IMR-90 (cell line): ENCODE data around the gene TEX11. TPM values are rescaled to one million over a fixed set of nuclear protein-coding genes. Genes with fewer than 3 reads are reported as not detected.

Source experiments
- ATAC-seq: fragments of 200-7000 bp; cut with Tn5 transposase; 2 replicates; pipeline ENCODE4 v1.9.1; 2020; ENCODE audit warnings: low read depth, mild to moderate bottlenecking, moderate library complexity
- BruUV-seq: library from RNA; stranded (reverse); fragments of 400-500 nt; replicated peaks from 2 replicates; lab custom pipeline; 2021; lab: Mats Ljungman, UMichigan
- CTCF ChIA-PET: fragments of 300-600 bp; formaldehyde crosslinking; extraction: SDS; loops from one replicate; lab custom pipeline; 2021; ENCODE audit warnings: antibody characterized with exemption; lab: Yijun Ruan, JAX
- POLR2A ChIA-PET: fragments of 300-600 bp; sonication (Branson Sonifier 250); formaldehyde crosslinking; loops from one replicate; lab custom pipeline; 2022; ENCODE audit warnings: antibody characterized with exemption; ENCODE audit not compliant: unreplicated experiment; lab: Charles Lee
- DNase-seq: peaks from one replicate; pipeline ENCODE4 v3.0.0; 2013
- H2AFZ ChIP-seq: replicated peaks from 2 replicates; pipeline ENCODE3; 2013; ENCODE audit warnings: low read length, mild to moderate bottlenecking; ENCODE audit not compliant: poor library complexity
- H2AK5ac ChIP-seq: 2 replicates; pipeline ENCODE4 v1.6.1; 2013; ENCODE audit warnings: low read depth, low read length, inconsistent platforms
- H2AK9ac ChIP-seq: replicated peaks from 2 replicates; pipeline ENCODE3; 2013; ENCODE audit warnings: mild to moderate bottlenecking, low read depth, low read length, moderate library complexity; ENCODE audit not compliant: poor library complexity
- H2BK120ac ChIP-seq: 2 replicates; pipeline ENCODE4 v1.6.1; 2013; ENCODE audit warnings: low read depth, low read length, inconsistent platforms
- H2BK15ac ChIP-seq: 3 replicates; pipeline ENCODE4 v1.6.1; 2013; ENCODE audit warnings: low read depth, low read length, inconsistent platforms
- H2BK20ac ChIP-seq: 2 replicates; pipeline ENCODE4 v1.6.1; 2013; ENCODE audit warnings: low read depth, mild to moderate bottlenecking, inconsistent platforms, low read length, moderate library complexity
- H2BK5ac ChIP-seq: 2 replicates; pipeline ENCODE4 v1.6.1; 2013; ENCODE audit warnings: mild to moderate bottlenecking, low read depth, low read length, inconsistent platforms; ENCODE audit not compliant: poor library complexity, severe bottlenecking
- H3K14ac ChIP-seq: replicated peaks from 2 replicates; pipeline ENCODE4 v1.6.1; 2013; ENCODE audit warnings: low read depth, low read length, inconsistent platforms
- H3K18ac ChIP-seq: 2 replicates; pipeline ENCODE4 v1.6.1; 2013; ENCODE audit warnings: low read depth, low read length, control low read depth
- H3K23ac ChIP-seq: 2 replicates; pipeline ENCODE4 v1.6.1; 2013; ENCODE audit warnings: low read depth, low read length, inconsistent platforms
- H3K27ac ChIP-seq: 2 replicates; pipeline ENCODE4 v1.5.1; 2013; ENCODE audit warnings: mild to moderate bottlenecking, control low read depth, low read length; ENCODE audit not compliant: insufficient read depth
- H3K27me3 ChIP-seq: 2 replicates; pipeline ENCODE4 v1.6.1; 2013; ENCODE audit warnings: low read length; ENCODE audit not compliant: control insufficient read depth, insufficient read depth
- H3K36me3 ChIP-seq: 2 replicates; pipeline ENCODE4 v1.6.1; 2013; ENCODE audit warnings: low read length, mixed read lengths; ENCODE audit not compliant: control insufficient read depth, insufficient read depth
- H3K4ac ChIP-seq: 2 replicates; pipeline ENCODE4 v1.6.1; 2013; ENCODE audit warnings: low read depth, low read length, inconsistent platforms
- H3K4me1 ChIP-seq: 2 replicates; pipeline ENCODE4 v1.6.1; 2013; ENCODE audit warnings: low read length, mixed read lengths; ENCODE audit not compliant: control insufficient read depth, insufficient read depth
- H3K4me2 ChIP-seq: 2 replicates; pipeline ENCODE4 v1.6.1; 2013; ENCODE audit warnings: low read depth, mild to moderate bottlenecking, control low read depth, low read length, moderate library complexity
- H3K4me3 ChIP-seq: 2 replicates; pipeline ENCODE4 v1.5.1; 2013; ENCODE audit warnings: low read depth, mild to moderate bottlenecking, control low read depth, low read length, moderate library complexity; ENCODE audit not compliant: insufficient read depth
- H3K56ac ChIP-seq: 2 replicates; pipeline ENCODE4 v1.6.1; 2013; ENCODE audit warnings: low read length, inconsistent platforms; ENCODE audit not compliant: insufficient read depth; ENCODE audit errors: extremely low read depth
- H3K79me1 ChIP-seq, 2 experiments: 2 replicates each; pipeline ENCODE4 v1.6.1; 2013; ENCODE audit warnings: low read length in 2 of 2, inconsistent platforms in 1 of 2, low read depth in 1 of 2
- H3K9ac ChIP-seq: 2 replicates; pipeline ENCODE4 v1.6.1; 2013; ENCODE audit warnings: low read depth, low read length, control low read depth
- H3K9me1 ChIP-seq: 2 replicates; pipeline ENCODE4 v1.6.1; 2013; ENCODE audit warnings: low read length, inconsistent platforms; ENCODE audit not compliant: insufficient read depth
- H3K9me3 ChIP-seq: 2 replicates; pipeline ENCODE4 v1.6.1; 2013; ENCODE audit warnings: low read length; ENCODE audit not compliant: control insufficient read depth, insufficient read depth
- H4K20me1 ChIP-seq: 2 replicates; pipeline ENCODE4 v1.6.1; 2013; ENCODE audit warnings: low read length, inconsistent platforms; ENCODE audit not compliant: insufficient read depth
- H4K5ac ChIP-seq: 2 replicates; pipeline ENCODE4 v1.6.1; 2013; ENCODE audit warnings: mild to moderate bottlenecking, low read depth, low read length, control low read depth
- H4K8ac ChIP-seq, 2 experiments: 2 replicates each; pipeline ENCODE4 v1.6.1; 2013; ENCODE audit warnings: low read depth in 2 of 2, low read length in 2 of 2, control low read depth in 1 of 2, inconsistent platforms in 1 of 2
- H4K91ac ChIP-seq: 2 replicates; pipeline ENCODE4 v1.6.1; 2013; ENCODE audit warnings: low read depth, low read length, inconsistent platforms; ENCODE audit not compliant: insufficient read depth
- BHLHE40 ChIP-seq: fragments of 150-350 bp; IDR thresholded peaks from 2 replicates; pipeline ENCODE4 v1.6.1; 2016; ENCODE audit warnings: mild to moderate bottlenecking, low read depth, low read length
- CEBPB ChIP-seq: IDR thresholded peaks from 2 replicates; pipeline ENCODE4 v1.6.1; 2012; ENCODE audit warnings: low read depth, low read length, improper control_type of control experiment
- CHD1 ChIP-seq: IDR thresholded peaks from 2 replicates; pipeline ENCODE4 v1.6.1; 2012; ENCODE audit warnings: low read depth, low read length, improper control_type of control experiment
- CTCF ChIP-seq: conservative IDR thresholded peaks from 2 replicates; pipeline ENCODE4 v1.5.1; 2012; ENCODE audit warnings: mild to moderate bottlenecking, low read depth, low read length, improper control_type of control experiment
- ELK1 ChIP-seq: fragments of 150-350 bp; IDR thresholded peaks from 2 replicates; pipeline ENCODE4 v1.6.1; 2016; ENCODE audit warnings: low read depth, mild to moderate bottlenecking, low read length, moderate library complexity, borderline replicate concordance
- FOS ChIP-seq: fragments of 150-350 bp; IDR thresholded peaks from 2 replicates; pipeline ENCODE4 v1.6.1; 2016; ENCODE audit warnings: low read depth, low read length
- MAFK ChIP-seq: IDR thresholded peaks from 2 replicates; pipeline ENCODE4 v1.6.1; 2012; ENCODE audit warnings: low read depth, low read length, improper control_type of control experiment
- MAZ ChIP-seq: IDR thresholded peaks from 2 replicates; pipeline ENCODE4 v1.6.1; 2012; ENCODE audit warnings: low read depth, mild to moderate bottlenecking, low read length, improper control_type of control experiment, moderate library complexity, borderline replicate concordance
- MXI1 ChIP-seq: IDR thresholded peaks from 2 replicates; pipeline ENCODE4 v1.6.1; 2012; ENCODE audit warnings: low read depth, mild to moderate bottlenecking, low read length, moderate library complexity, borderline replicate concordance
- NFE2L2 ChIP-seq: fragments of 150-350 bp; IDR thresholded peaks from 2 replicates; pipeline ENCODE4 v1.6.1; 2016; ENCODE audit warnings: low read depth, mild to moderate bottlenecking, low read length
- POLR2A ChIP-seq: IDR thresholded peaks from 2 replicates; pipeline ENCODE4 v1.6.1; 2012; ENCODE audit warnings: mild to moderate bottlenecking, low read depth, low read length
- RAD21 ChIP-seq: IDR thresholded peaks from 2 replicates; pipeline ENCODE4 v1.6.1; 2012; ENCODE audit warnings: low read length, improper control_type of control experiment
- RCOR1 ChIP-seq: IDR thresholded peaks from 2 replicates; pipeline ENCODE4 v1.6.1; 2012; ENCODE audit warnings: mild to moderate bottlenecking, low read length, improper control_type of control experiment; ENCODE audit not compliant: insufficient replicate concordance
- RFX5 ChIP-seq: IDR thresholded peaks from 2 replicates; pipeline ENCODE4 v1.8.0; 2012; ENCODE audit warnings: low read depth, mild to moderate bottlenecking, low read length, moderate library complexity
- SMC3 ChIP-seq: fragments of 150-350 bp; IDR thresholded peaks from 2 replicates; pipeline ENCODE4 v1.6.1; 2016; ENCODE audit warnings: low read depth, mild to moderate bottlenecking, antibody characterized with exemption, low read length, moderate library complexity
- USF2 ChIP-seq: fragments of 150-350 bp; IDR thresholded peaks from 2 replicates; pipeline ENCODE4 v1.6.1; 2017; ENCODE audit warnings: mild to moderate bottlenecking, antibody characterized with exemption, low read length, low read depth
- WGBS, 2 experiments: methylation state at CpG; one replicate each; pipeline versions ENCODE4 v1.1.5 to v1.1.7; 2013; ENCODE audit warnings: missing lambda C conversion rate in 2 of 2; ENCODE audit not compliant: insufficient read length in 1 of 2; ENCODE audit errors: extremely low coverage in 2 of 2; 5-methylcytosine and 5-hydroxymethylcytosine counted together
- dilution Hi-C: fragments of 300-500 bp; cut with HindIII; formaldehyde crosslinking; loops from one replicate; pipeline ENCODE4 v1.14.3; 2018; ENCODE audit warnings: low sequenced_read_pairs; ENCODE audit not compliant: unreplicated experiment
- in situ Hi-C: fragments of 300-500 bp; cut with MboI; formaldehyde crosslinking; loops from 3 replicates; pipeline ENCODE4 v1.14.3; 2019; ENCODE audit warnings: low sequenced_read_pairs, inconsistent platforms, mixed read lengths
- intact Hi-C: fragments of 100-400 bp; cut with micrococcal nuclease; formaldehyde crosslinking; loops from 2 replicates; pipeline ENCODE4 v1.10.0; 2022
- polyA plus RNA-seq, 3 experiments: library from polyadenylated mRNA; depleted of rRNA; stranded (reverse); fragments of >200 nt; gene quantifications; 2 replicates each; pipeline ENCODE4 v1.2.3, GENCODE V29; 2012; ENCODE audit warnings: low replicate concordance in 1 of 3
- total RNA-seq: library from RNA; depleted of rRNA; stranded (reverse); fragments of >200 nt; gene quantifications from 2 replicates; pipeline ENCODE4 v1.2.3, GENCODE V29; 2012

TEX11 gene
- total and polyA plus RNA-seq, 2 of the 4 experiments (the other 2 are of a cell fraction): not detected

- Histone ChIP-seq H2BK20ac (no peak overlapping the region), H2AFZ (no peak overlapping the region), H3K79me1 (no peaks in the 10 kb centered on the region; a peak in 1 of 4 replicates), H3K4me2 (no peak overlapping the region), H4K20me1 (no peaks in the 10 kb centered on the region), H3K18ac (no peak overlapping the region), H3K36me3 (peaks cover 28% of the 10 kb centered on the region), H2BK15ac (no peak overlapping the region), H4K91ac (no peak overlapping the region), H2BK120ac (no peak overlapping the region), H3K4me1 (no peaks in the 10 kb centered on the region), H4K5ac (no peak overlapping the region), H3K4ac (no peak overlapping the region), H3K27ac (no peak overlapping the region), H3K4me3 (no peak overlapping the region), H3K27me3 (no peaks in the 10 kb centered on the region; the same call in 1 of the 2 replicates), H3K23ac (no peak overlapping the region), H3K14ac (no peak overlapping the region), H2AK9ac (no peak overlapping the region), H3K9ac (no peak overlapping the region), H3K56ac (no peak overlapping the region), H3K9me1 (peaks cover 1% of the 10 kb centered on the region; the same call in 1 of the 2 replicates), H2AK5ac (no peak overlapping the region), H3K9me3 (no peaks in the 10 kb centered on the region), H4K8ac (no peak overlapping the region), H2BK5ac (no peak overlapping the region)
- no peak for DNase-seq
- dilution Hi-C loops (no loop called here), intact Hi-C loops (no loop called here), in situ Hi-C loops (no loop called here)
- no peak for TF ChIP-seq CEBPB
- no peak for TF ChIP-seq RCOR1
- TF ChIP-seq NFE2L2: no peak
- no peak for TF ChIP-seq SMC3
- no peak for TF ChIP-seq RFX5
- no peak for TF ChIP-seq USF2
- no peak for TF ChIP-seq CTCF
- no peak for TF ChIP-seq POLR2A
- TF ChIP-seq MXI1: no peak
- no peak for TF ChIP-seq RAD21
- TF ChIP-seq BHLHE40: no peak
- no peak for TF ChIP-seq CHD1
- no peak for TF ChIP-seq ELK1
- TF ChIP-seq MAZ: no peak
- TF ChIP-seq FOS: no peak
- TF ChIP-seq MAFK: no peak
- no peak for ATAC-seq
- no CpG with 5 or more reads among the region's 3 CpGs for WGBS, 2 experiments
- CTCF ChIA-PET: no interaction called here
- POLR2A ChIA-PET: no interaction called here
- no TSS peak for BruUV-seq
These were observed 411.5 kb downstream of the TEX11 start for GRCh38 chrX:70497026-70497425.
